Neural crest cell (in vitro differentiated cells): ENCODE measurements around the gene ZNF813. TPM values are rescaled to one million over a fixed set of nuclear protein-coding genes. Genes with fewer than 3 reads are reported as not detected.
A peak's percentile ranks its signal among the peaks of the same experiment; 100 is the strongest.

ENCODE experiments used
- DNase-seq: peaks from one replicate; pipeline ENCODE4 v3.0.0; 2021; ENCODE audit warnings: low read depth, mixed read lengths, low spot score
- H3K27ac Mint-ChIP-seq: one replicate; pipeline ENCODE4 v1.8.0; 2021; ENCODE audit warnings: mild to moderate bottlenecking, mixed read lengths; ENCODE audit not compliant: unreplicated experiment
- H3K27me3 Mint-ChIP-seq: 2 replicates; pipeline ENCODE4 v1.8.0; 2021; ENCODE audit warnings: low read depth, mild to moderate bottlenecking, mixed read lengths
- H3K36me3 Mint-ChIP-seq: 2 replicates; pipeline ENCODE4 v1.8.0; 2021; ENCODE audit warnings: low read depth, mild to moderate bottlenecking, mixed read lengths
- H3K4me1 Mint-ChIP-seq: 2 replicates; pipeline ENCODE4 v1.8.0; 2021; ENCODE audit warnings: mixed read lengths
- H3K4me3 Mint-ChIP-seq: one replicate; pipeline ENCODE4 v1.8.0; 2021; ENCODE audit warnings: mild to moderate bottlenecking, mixed read lengths
- H3K9me3 Mint-ChIP-seq: 2 replicates; pipeline ENCODE4 v1.8.0; 2021; ENCODE audit warnings: mixed read lengths
- CTCF ChIP-seq: fragments of 200-600 bp; sonication (generic); conservative IDR thresholded peaks from 2 replicates; pipeline ENCODE4 v1.5.0; 2021; ENCODE audit warnings: antibody characterized with exemption, mild to moderate bottlenecking
- total RNA-seq: library from RNA; stranded (reverse); gene quantifications from 2 replicates; pipeline ENCODE4 v1.2.1, GENCODE V29; 2021

The ZNF813 gene
- total RNA-seq, 1 donor from 2014 or later: 8.6 TPM

DNA sequence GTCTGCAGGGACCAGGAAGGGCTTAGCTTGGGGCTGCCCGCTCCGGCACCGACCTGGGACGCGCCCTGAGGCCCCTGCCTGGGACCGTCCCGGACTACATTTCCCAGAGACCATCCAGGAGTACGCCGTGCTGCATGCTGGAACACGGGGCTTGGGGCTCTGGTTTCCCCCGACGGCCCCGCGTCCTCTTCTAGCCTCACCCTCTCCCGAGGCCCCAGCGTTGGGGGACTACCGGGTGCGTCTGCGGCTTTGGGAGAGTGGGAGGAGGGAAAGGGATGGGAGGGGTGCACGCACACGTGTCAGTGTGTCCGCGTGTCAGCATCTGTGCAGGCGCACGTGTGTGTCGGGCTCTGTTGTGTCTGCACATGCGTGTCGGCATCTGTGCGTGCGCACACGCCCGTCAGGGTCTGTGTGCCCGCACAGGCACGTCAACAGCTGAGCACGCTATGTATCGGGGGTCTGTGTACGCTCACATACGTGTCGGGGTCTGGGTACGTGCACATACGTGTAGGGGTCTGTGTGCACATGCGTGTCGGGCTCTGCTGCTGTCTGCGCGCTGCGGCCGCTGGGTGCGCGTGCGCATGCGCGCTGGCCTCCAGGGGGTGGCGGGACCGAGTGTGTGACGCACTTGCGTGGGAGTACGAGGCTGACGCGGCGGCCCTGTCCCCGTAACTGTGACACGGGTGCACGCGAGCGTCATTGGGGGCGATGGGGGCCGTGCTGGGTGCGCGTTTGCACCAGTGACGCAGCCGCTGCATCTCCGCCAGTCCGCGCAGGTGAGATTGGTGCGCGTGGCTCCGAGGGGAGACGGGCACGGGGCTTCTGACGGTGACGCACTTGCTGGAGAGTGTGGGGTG lies 70.2 kb downstream of the ZNF813 start, which contains the start of gene ZNF331:
ZNF331 (plus strand) TSS at position 625 of the 857 bp plus-strand sequence. CDS start 31,232 bp downstream, outside the sequence.
- Mint-ChIP-seq H3K4me3 (peak within 1 kb of the TSS; percentile 97), H3K27ac (peak within 1 kb of the TSS; percentile 93), H3K36me3 (peaks cover 16% of the 10 kb centered on the region), H3K9me3 (no peaks in the 10 kb centered on the region), H3K4me1 (peaks cover 13% of the 10 kb centered on the region), H3K27me3 (no peaks in the 10 kb centered on the region)
- TF ChIP-seq CTCF: peak; percentile 51
- peak; percentile 58 for DNase-seq

- TF ChIP-seq CTCF: no peak
- peak overlapping the region; percentile 93 for H3K27ac Mint-ChIP-seq
- DNase-seq: no peak
- peaks cover 13% of the 10 kb centered on the region for H3K4me1 Mint-ChIP-seq
- H3K9me3 Mint-ChIP-seq: no peaks in the 10 kb centered on the region
- no peaks in the 10 kb centered on the region for H3K27me3 Mint-ChIP-seq
- H3K36me3 Mint-ChIP-seq: peaks cover 16% of the 10 kb centered on the region
- H3K4me3 Mint-ChIP-seq: peak overlapping the region; percentile 97
Observed at GRCh38 chr19:53538378-53539109, 71.0 kb downstream of the ZNF813 start.

DNA sequence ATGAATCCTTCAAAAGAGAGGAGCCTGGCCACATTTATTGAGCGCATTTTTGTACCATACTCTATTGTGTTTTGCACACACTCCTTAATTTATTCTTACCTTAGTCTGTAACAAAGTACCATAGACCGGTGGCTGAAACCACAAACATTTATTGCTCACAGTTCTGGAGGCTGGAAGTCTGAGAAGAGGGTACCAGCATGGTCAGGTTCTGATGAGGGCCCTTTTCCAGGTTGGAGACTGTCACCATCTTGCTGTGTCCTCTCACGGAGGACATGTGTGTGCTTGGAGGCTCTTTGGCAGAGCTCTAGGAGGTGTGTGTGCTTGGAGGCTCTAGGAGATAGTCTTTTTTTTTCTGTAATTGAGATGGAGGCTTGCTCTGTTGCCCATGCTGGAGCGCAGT lies 72.6 kb downstream of the ZNF813 start:
- H3K27ac Mint-ChIP-seq: no peak overlapping the region
- no peak for DNase-seq
- no peak for TF ChIP-seq CTCF
- no peak overlapping the region for H3K4me3 Mint-ChIP-seq
- H3K4me1 Mint-ChIP-seq: peaks cover 13% of the 10 kb centered on the region
- H3K27me3 Mint-ChIP-seq: no peaks in the 10 kb centered on the region
- H3K9me3 Mint-ChIP-seq: no peaks in the 10 kb centered on the region
- peaks cover 14% of the 10 kb centered on the region for H3K36me3 Mint-ChIP-seq

- H3K4me1 Mint-ChIP-seq: peaks cover 13% of the 10 kb centered on the region
- no peak overlapping the region for H3K27ac Mint-ChIP-seq
- peaks cover 10% of the 10 kb centered on the region for H3K36me3 Mint-ChIP-seq
- TF ChIP-seq CTCF: no peak
- no peak for DNase-seq
- H3K27me3 Mint-ChIP-seq: no peaks in the 10 kb centered on the region
- H3K9me3 Mint-ChIP-seq: no peaks in the 10 kb centered on the region
- no peak overlapping the region for H3K4me3 Mint-ChIP-seq
Observed at GRCh38 chr19:53541971-53542370, 74.4 kb downstream of the ZNF813 start.

GRCh38 chr19:53545271-53546065 lies 77.9 kb downstream of the ZNF813 start:
- no peaks in the 10 kb centered on the region for H3K36me3 Mint-ChIP-seq
- DNase-seq: no peak
- no peak overlapping the region for H3K27ac Mint-ChIP-seq
- no peaks in the 10 kb centered on the region for H3K9me3 Mint-ChIP-seq
- H3K27me3 Mint-ChIP-seq: no peaks in the 10 kb centered on the region
- TF ChIP-seq CTCF: no peak
- peaks cover 4% of the 10 kb centered on the region for H3K4me1 Mint-ChIP-seq
- no peak overlapping the region for H3K4me3 Mint-ChIP-seq
